Stimulated activated naive B cell treated with anti-CD40 and anti-IgM and Interleukin-4, amounts not matched to agents 10 μg/mL and 1 μg/mL and 100 μg/mL, for 72 hours (primary cell): Measurements from ENCODE around the gene KRT6C.

ENCODE experiments used
- ATAC-seq, 2 donors: fragments of 150-1000 bp; cut with Tn5 transposase; replicated peaks; 2 replicates each; pipeline ENCODE4 v1.10.0; 2021; ENCODE audit warnings: moderate library complexity in 1 of 2
- DNase-seq: peaks from one replicate; pipeline ENCODE4 v3.0.0; 2021
- H3K27ac Mint-ChIP-seq: one replicate; pipeline ENCODE4 v1.8.0; 2022; ENCODE audit warnings: mild to moderate bottlenecking, mixed read lengths
- H3K27me3 Mint-ChIP-seq, 2 donors: one replicate each; pipeline ENCODE4 v1.8.0; 2022; ENCODE audit warnings: mixed read lengths in 2 of 2
- H3K36me3 Mint-ChIP-seq, 2 donors: one replicate each; pipeline ENCODE4 v1.8.0; 2022; ENCODE audit warnings: mixed read lengths in 2 of 2, mild to moderate bottlenecking in 1 of 2
- H3K4me1 Mint-ChIP-seq, 2 donors: one replicate each; pipeline ENCODE4 v1.8.0; 2022; ENCODE audit warnings: mixed read lengths in 2 of 2, mild to moderate bottlenecking in 1 of 2
- H3K4me3 Mint-ChIP-seq, 2 donors: one replicate each; pipeline ENCODE4 v1.8.0; 2022; ENCODE audit warnings: mild to moderate bottlenecking in 2 of 2, mixed read lengths in 2 of 2, moderate library complexity in 1 of 2
- H3K9me3 Mint-ChIP-seq, 2 donors: one replicate each; pipeline ENCODE4 v1.8.0; 2022; ENCODE audit warnings: mixed read lengths in 2 of 2, mild to moderate bottlenecking in 1 of 2

KRT6C gene

GRCh38 chr12:52426034-52426433 lies 47.6 kb downstream of the KRT6C start:
- Mint-ChIP-seq H3K27ac (no peak overlapping the region), H3K9me3 (no peaks in the 10 kb centered on the region), H3K27me3 (peaks cover 31 to 39% of the 10 kb centered on the region in 2 donors), H3K4me1 (no peaks in the 10 kb centered on the region), H3K36me3 (no peaks in the 10 kb centered on the region), H3K4me3 (no peak overlapping the region)
- DNase-seq (no peak), ATAC-seq (no peak)

- H3K4me3 Mint-ChIP-seq: no peak overlapping the region
- no peaks in the 10 kb centered on the region for H3K9me3 Mint-ChIP-seq
- H3K27me3 Mint-ChIP-seq: peaks cover 31 to 34% of the 10 kb centered on the region in 2 donors
- ATAC-seq (no peak), DNase-seq (no peak)
- H3K36me3 Mint-ChIP-seq: no peaks in the 10 kb centered on the region
- H3K4me1 Mint-ChIP-seq: no peaks in the 10 kb centered on the region
- no peak overlapping the region for H3K27ac Mint-ChIP-seq
These were observed 48.1 kb downstream of the KRT6C start for GRCh38 chr12:52425466-52425865.

- DNase-seq (no peak), ATAC-seq (no peak)
- H3K27ac Mint-ChIP-seq: no peak overlapping the region
- peaks cover 0 to 8% of the 10 kb centered on the region in 2 donors for H3K4me1 Mint-ChIP-seq
- H3K36me3 Mint-ChIP-seq: no peaks in the 10 kb centered on the region
- no peaks in the 10 kb centered on the region for H3K9me3 Mint-ChIP-seq
- no peak overlapping the region for H3K4me3 Mint-ChIP-seq
- peaks cover 32 to 39% of the 10 kb centered on the region in 2 donors for H3K27me3 Mint-ChIP-seq
These were observed 49.7 kb downstream of the KRT6C start for GRCh38 chr12:52423661-52424500.

- H3K4me1 Mint-ChIP-seq: peaks cover 0 to 8% of the 10 kb centered on the region in 2 donors
- ATAC-seq (no peak), DNase-seq (no peak)
- no peaks in the 10 kb centered on the region for H3K36me3 Mint-ChIP-seq
- H3K9me3 Mint-ChIP-seq: no peaks in the 10 kb centered on the region
- H3K4me3 Mint-ChIP-seq: no peak overlapping the region
- H3K27me3 Mint-ChIP-seq: peaks cover 25 to 32% of the 10 kb centered on the region in 2 donors
- no peak overlapping the region for H3K27ac Mint-ChIP-seq
These were observed 50.6 kb downstream of the KRT6C start for GRCh38 chr12:52423035-52423434.

GRCh38 chr12:52419656-52420055 lies 53.9 kb downstream of the KRT6C start:
- no peaks in the 10 kb centered on the region for H3K36me3 Mint-ChIP-seq
- no peaks in the 10 kb centered on the region for H3K9me3 Mint-ChIP-seq
- peaks cover 33 to 39% of the 10 kb centered on the region in 2 donors for H3K27me3 Mint-ChIP-seq
- H3K4me3 Mint-ChIP-seq: no peak overlapping the region
- peaks cover 0 to 8% of the 10 kb centered on the region in 2 donors for H3K4me1 Mint-ChIP-seq
- no peak overlapping the region for H3K27ac Mint-ChIP-seq
- DNase-seq (no peak), ATAC-seq (no peak)

GRCh38 chr12:52418576-52419110 lies 55.0 kb downstream of the KRT6C start:
- no peaks in the 10 kb centered on the region for H3K36me3 Mint-ChIP-seq
- H3K27ac Mint-ChIP-seq: no peak overlapping the region
- peaks cover 0 to 8% of the 10 kb centered on the region in 2 donors for H3K4me1 Mint-ChIP-seq
- ATAC-seq: no peak
- peaks cover 28 to 33% of the 10 kb centered on the region in 2 donors for H3K27me3 Mint-ChIP-seq
- no peak overlapping the region for H3K4me3 Mint-ChIP-seq
- DNase-seq: no peak
- H3K9me3 Mint-ChIP-seq: no peaks in the 10 kb centered on the region
